SK-MEL-5 (cell line): ENCODE results near the gene MED10. TPM values are rescaled to one million over a fixed set of nuclear protein-coding genes. Genes with fewer than 3 reads are reported as not detected.

Experiments used
- DNase-seq: peaks from one replicate; pipeline ENCODE4 v3.0.0-alpha.2; 2016; ENCODE audit warnings: low read depth, low spot score
- in situ Hi-C: cut with HindIII; loops from 2 replicates; pipeline ENCODE4 v1.10.0; 2016; ENCODE audit warnings: low sequenced_read_pairs, high pct_unique_total_duplicates, low pct_unique_long_range_greater_than_20kb
- total RNA-seq: library from RNA; depleted of rRNA; stranded (reverse); fragments of >200 nt; shearing (Covaris generic); gene quantifications from 2 replicates; pipeline ENCODE4 v1.2.3, GENCODE V29; 2014; rRNA removed

Gene MED10
- total RNA-seq, 1 experiment from 2014 or later, result 19.7 TPM

- in situ Hi-C loops, result no loop called here
- no peak for DNase-seq
Measured at GRCh38 chr5:6340100-6340499, 38.2 kb downstream of the MED10 start.

- in situ Hi-C loops, result no loop called here
- no peak for DNase-seq
Measured at GRCh38 chr5:6338871-6339270, 39.5 kb downstream of the MED10 start.

- no peak for DNase-seq
- in situ Hi-C loops, result no loop called here
Measured at GRCh38 chr5:6338135-6338534, 40.2 kb downstream of the MED10 start.

- no peak for DNase-seq
- in situ Hi-C loops, result no loop called here
Measured at GRCh38 chr5:6333182-6333905, 45.0 kb downstream of the MED10 start.

GRCh38 chr5:6328173-6328572 is 50.2 kb downstream of the MED10 start:
- no peak for DNase-seq
- in situ Hi-C loops, result no loop called here

- in situ Hi-C loops, result no loop called here
- DNase-seq, result no peak
Measured at GRCh38 chr5:6326776-6327175, 51.6 kb downstream of the MED10 start.

- no peak for DNase-seq
- in situ Hi-C loops, result no loop called here
Measured at GRCh38 chr5:6322163-6322713, 56.1 kb downstream of the MED10 start.

Other genes with a start within 250 kb of the MED10 start
- 0.03 TPM in 1 of 2 replicates, not detected in the other for gene UBE2QL1, start 70.3 kb upstream of the MED10 start, total RNA-seq